Measurements from ENCODE around the gene PRPSAP1.
"Not testable (repeated sequence)": the region's sequence is repeated elsewhere in the genome, so short reads cannot be mapped to it uniquely, and the experiment has no call there.

Gene PRPSAP1

DNA sequence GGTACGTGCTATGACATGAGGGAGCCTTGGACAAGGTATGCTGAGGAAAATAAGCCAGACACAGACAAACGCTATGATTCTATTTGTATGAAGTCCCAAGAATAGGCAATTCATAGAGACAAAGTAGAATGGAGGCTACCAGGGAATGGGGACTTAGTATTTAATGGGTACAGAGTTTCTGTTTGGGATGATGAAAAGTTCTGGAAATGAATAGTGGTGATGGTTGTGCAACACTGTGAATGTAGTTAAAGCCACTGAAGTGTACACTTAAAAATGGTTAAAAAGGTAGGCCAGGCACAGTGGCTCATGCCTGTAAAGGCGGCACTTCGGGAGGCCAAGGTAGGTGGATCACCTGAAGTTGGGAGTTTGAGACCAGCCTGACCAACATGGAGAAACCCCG lies 3.3 kb downstream of the PRPSAP1 start:
- Histone ChIP-seq H3K27ac (no peak overlapping the region), H3K36me3 (replicated peaks) (peaks cover 12% of the 10 kb centered on the region), H3K4me3 (ENCODE audit: low read depth, low read length) (no peak overlapping the region), H3K27me3 (replicated peaks) (no peaks in the 10 kb centered on the region)
- DNase-seq: no peak
- in situ Hi-C loops (cut with HindIII; ENCODE audit: low pct_ligation_motif_present, low sequenced_read_pairs): no loop called here
- TF ChIP-seq, protein P1, sequence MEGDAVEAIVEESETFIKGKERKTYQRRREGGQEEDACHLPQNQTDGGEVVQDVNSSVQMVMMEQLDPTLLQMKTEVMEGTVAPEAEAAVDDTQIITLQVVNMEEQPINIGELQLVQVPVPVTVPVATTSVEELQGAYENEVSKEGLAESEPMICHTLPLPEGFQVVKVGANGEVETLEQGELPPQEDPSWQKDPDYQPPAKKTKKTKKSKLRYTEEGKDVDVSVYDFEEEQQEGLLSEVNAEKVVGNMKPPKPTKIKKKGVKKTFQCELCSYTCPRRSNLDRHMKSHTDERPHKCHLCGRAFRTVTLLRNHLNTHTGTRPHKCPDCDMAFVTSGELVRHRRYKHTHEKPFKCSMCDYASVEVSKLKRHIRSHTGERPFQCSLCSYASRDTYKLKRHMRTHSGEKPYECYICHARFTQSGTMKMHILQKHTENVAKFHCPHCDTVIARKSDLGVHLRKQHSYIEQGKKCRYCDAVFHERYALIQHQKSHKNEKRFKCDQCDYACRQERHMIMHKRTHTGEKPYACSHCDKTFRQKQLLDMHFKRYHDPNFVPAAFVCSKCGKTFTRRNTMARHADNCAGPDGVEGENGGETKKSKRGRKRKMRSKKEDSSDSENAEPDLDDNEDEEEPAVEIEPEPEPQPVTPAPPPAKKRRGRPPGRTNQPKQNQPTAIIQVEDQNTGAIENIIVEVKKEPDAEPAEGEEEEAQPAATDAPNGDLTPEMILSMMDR (IDR thresholded peaks at IDR 0.05; ENCODE audit: low read depth, low read length, missing control alignments): no peak

DNA sequence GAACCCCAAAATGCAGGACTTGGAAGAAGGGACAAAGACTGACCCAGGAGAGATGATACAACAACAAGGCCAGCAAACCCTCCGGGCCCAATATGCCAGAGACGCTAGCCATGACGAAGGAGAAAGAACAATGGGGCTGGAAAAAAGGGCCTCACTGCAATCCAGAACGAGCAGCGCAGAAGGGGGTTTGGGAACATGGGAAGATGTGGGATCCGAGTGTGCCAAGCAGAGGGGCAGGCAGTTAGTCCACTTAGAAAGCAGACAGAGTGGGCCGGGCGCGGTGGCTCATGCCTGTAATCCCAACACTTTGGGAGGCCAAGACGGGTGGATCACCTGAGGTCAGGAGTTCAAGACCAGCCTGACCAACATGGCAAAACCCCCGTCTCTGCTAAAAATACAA lies 6.8 kb downstream of the PRPSAP1 start:
- DNase-seq; H3K27me3 ChIP-seq (replicated peaks); H3K4me3 ChIP-seq (ENCODE audit: low read depth, low read length); H3K27ac ChIP-seq; in situ Hi-C loops (cut with HindIII; ENCODE audit: low pct_ligation_motif_present, low sequenced_read_pairs): not testable (repeated sequence)
- H3K36me3 ChIP-seq (replicated peaks): peaks cover 31% of the 10 kb centered on the region

DNA sequence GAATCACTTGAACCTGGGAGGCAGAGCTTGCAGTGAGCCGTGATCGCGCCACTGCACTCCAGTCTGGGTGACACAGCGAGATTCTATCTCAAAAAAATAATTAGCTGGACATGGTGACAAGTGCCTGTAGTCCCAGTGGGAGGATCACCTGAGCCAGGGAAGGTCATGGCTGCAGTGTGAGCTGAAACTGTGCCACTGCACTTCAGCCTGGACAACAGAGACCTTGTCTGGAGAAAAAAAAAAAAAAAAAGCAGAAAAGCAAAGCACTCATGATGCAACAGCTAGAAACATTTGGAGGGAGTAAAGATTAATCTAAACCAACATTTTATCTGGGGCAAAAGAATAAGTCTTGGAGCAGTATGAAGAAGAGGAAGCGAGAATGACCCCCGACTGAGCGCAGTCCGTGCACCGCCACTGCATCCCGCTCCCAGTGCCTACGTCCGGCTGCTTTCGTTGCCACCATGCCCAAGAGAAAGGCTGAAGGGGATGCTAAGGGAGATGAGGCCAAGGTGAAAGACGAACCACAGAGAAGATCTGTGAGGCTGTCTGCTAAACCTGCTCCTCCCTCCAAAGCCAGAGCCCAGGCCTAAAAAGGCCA lies 8.2 kb downstream of the PRPSAP1 start:
- in situ Hi-C loops (cut with HindIII; ENCODE audit: low pct_ligation_motif_present, low sequenced_read_pairs): no loop called here
- TF ChIP-seq, protein P1 (IDR thresholded peaks at IDR 0.05; ENCODE audit: low read depth, low read length, missing control alignments): no peak

DNA sequence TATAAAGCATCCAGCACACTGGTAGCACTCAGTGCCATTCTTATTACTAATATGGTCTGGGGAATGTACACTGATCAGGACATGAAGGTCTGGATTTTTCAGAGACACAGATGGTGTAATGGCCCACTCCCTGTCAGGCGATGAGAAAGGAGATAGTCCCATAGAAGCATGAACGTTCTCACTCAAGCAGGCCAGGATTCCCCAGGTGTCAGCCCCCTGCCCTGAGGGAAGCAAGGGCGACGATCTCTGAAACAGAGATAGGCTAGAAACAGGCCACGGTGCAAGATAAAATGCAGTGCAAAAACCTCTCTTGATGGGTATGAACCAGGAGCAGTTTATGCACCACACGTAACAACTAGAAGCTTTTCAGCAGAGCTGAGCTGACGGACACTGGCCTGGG lies 10.6 kb downstream of the PRPSAP1 start:
- H3K27ac ChIP-seq: no peak overlapping the region
- TF ChIP-seq, protein P1 (IDR thresholded peaks at IDR 0.05; ENCODE audit: low read depth, low read length, missing control alignments): no peak
- no peak overlapping the region for H3K4me3 ChIP-seq (ENCODE audit: low read depth, low read length)
- no peak for DNase-seq
- in situ Hi-C loops (cut with HindIII; ENCODE audit: low pct_ligation_motif_present, low sequenced_read_pairs): no loop called here
- H3K27me3 ChIP-seq (replicated peaks): no peaks in the 10 kb centered on the region
- peaks cover 39% of the 10 kb centered on the region for H3K36me3 ChIP-seq (replicated peaks)

More for the DNA sequence above, 8.2 kb downstream of the PRPSAP1 start:
- H3K27me3 ChIP-seq (replicated peaks): no peaks in the 10 kb centered on the region
- no peak for DNase-seq
- H3K27ac ChIP-seq: no peak overlapping the region
- H3K4me3 ChIP-seq (ENCODE audit: low read depth, low read length): no peak overlapping the region
- H3K36me3 ChIP-seq (replicated peaks): peaks cover 39% of the 10 kb centered on the region

DNA sequence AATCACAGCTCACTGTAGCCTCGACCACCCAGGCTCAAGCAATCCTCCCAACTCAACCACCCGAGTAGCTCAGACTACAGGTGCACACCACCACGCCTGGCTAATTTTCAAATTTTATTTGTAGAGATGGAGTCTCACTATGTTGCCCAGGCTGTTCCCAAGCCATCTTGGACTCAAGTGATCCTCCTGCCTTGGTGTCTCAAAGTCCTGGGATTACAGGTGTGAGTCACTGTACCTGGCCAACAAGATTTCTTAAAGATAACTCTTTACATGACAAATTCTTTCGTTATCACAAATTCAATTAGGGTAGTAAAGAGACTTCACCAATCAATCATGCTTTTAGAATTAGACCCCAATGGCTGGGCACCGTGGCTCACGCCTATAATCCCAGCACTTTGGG lies 12.4 kb downstream of the PRPSAP1 start:
- Histone ChIP-seq H3K27ac (no peak overlapping the region), H3K36me3 (replicated peaks) (peaks cover 31% of the 10 kb centered on the region), H3K27me3 (replicated peaks) (no peaks in the 10 kb centered on the region), H3K4me3 (ENCODE audit: low read depth, low read length) (no peak overlapping the region)
- DNase-seq: no peak
- TF ChIP-seq, protein P1 (IDR thresholded peaks at IDR 0.05; ENCODE audit: low read depth, low read length, missing control alignments): no peak
- in situ Hi-C loops (cut with HindIII; ENCODE audit: low pct_ligation_motif_present, low sequenced_read_pairs): no loop called here

DNA sequence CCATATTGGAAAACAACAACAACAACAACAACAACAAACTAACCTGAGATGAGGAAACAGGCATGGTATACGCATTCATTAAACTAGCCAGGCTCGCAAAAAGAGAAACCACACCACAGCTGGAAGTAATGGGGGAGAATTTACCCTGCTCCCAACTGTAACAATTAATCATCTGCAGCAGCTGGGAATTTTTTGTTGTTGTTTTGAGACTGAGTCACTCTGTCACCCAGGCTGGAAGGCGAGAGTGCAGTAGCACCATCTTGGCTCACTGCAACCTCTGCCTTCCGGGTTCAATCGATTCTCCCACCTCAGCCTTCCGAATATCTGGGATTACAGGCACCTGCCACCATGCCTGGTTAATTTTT lies 16.3 kb downstream of the PRPSAP1 start:
- no peaks in the 10 kb centered on the region for H3K27me3 ChIP-seq (replicated peaks)
- TF ChIP-seq, protein P1 (IDR thresholded peaks at IDR 0.05; ENCODE audit: low read depth, low read length, missing control alignments): no peak
- peaks cover 13% of the 10 kb centered on the region for H3K36me3 ChIP-seq (replicated peaks)
- no peak overlapping the region for H3K27ac ChIP-seq
- H3K4me3 ChIP-seq (ENCODE audit: low read depth, low read length): no peak overlapping the region
- no peak for DNase-seq
- in situ Hi-C loops (cut with HindIII; ENCODE audit: low pct_ligation_motif_present, low sequenced_read_pairs): no loop called here
